Subcutaneous adipose tissue (tissue), 4 donors: ENCODE results near the gene CDH2. TPM values are rescaled to one million over a fixed set of nuclear protein-coding genes. Genes with fewer than 3 reads are reported as not detected.

ENCODE experiments used
- CTCF ChIP-seq: fragments of 450-650 bp; IDR thresholded peaks from one replicate; pipeline ENCODE4 v1.5.1; 2016; ENCODE audit warnings: low read depth, mild to moderate bottlenecking, control low read depth, antibody characterized with exemption, moderate library complexity
- total RNA-seq, 4 donors: library from RNA; depleted of rRNA; stranded (reverse); fragments of >200 nt; gene quantifications; one replicate each; pipeline ENCODE4 v1.1.0, GENCODE V29; 2016

CDH2 gene
- total RNA-seq, 4 donors from 2014 or later = 0.22 to 0.49 TPM; not detected in 2

- TF ChIP-seq CTCF = no peak
Observed at GRCh38 chr18:28065031-28065792, 111.7 kb downstream of the CDH2 start.

- TF ChIP-seq CTCF = no peak
Observed at GRCh38 chr18:28063926-28064325, 113.0 kb downstream of the CDH2 start.

- no peak for TF ChIP-seq CTCF
Observed at GRCh38 chr18:28063271-28063761, 113.6 kb downstream of the CDH2 start.

GRCh38 chr18:28062443-28062842 lies 114.5 kb downstream of the CDH2 start:
- TF ChIP-seq CTCF = no peak

- no peak for TF ChIP-seq CTCF
Observed at GRCh38 chr18:28059861-28060260, 117.1 kb downstream of the CDH2 start.

- no peak for TF ChIP-seq CTCF
Observed at GRCh38 chr18:28050545-28050944, 126.4 kb downstream of the CDH2 start.

GRCh38 chr18:28048612-28049011 lies 128.3 kb downstream of the CDH2 start:
- TF ChIP-seq CTCF = no peak
